SU-DHL-6 (cell line): ENCODE results near the gene AIMP2.
A peak's percentile ranks its signal among the peaks of the same experiment; 100 is the strongest.

Experiments
- H2AFZ ChIP-seq: fragments of 200-600 bp; sonication (generic); 2 replicates; pipeline ENCODE4 v1.6.1; 2014; ENCODE audit warnings: low read depth, mild to moderate bottlenecking, moderate library complexity, mixed read lengths, antibody characterized with exemption, low read length; ENCODE audit not compliant: severe bottlenecking
- H3F3A ChIP-seq: fragments of 200-600 bp; shearing (Covaris generic); 2 replicates; pipeline ENCODE4 v1.6.0; 2016; ENCODE audit warnings: antibody characterized with exemption, mild to moderate bottlenecking; ENCODE audit not compliant: insufficient read depth
- H3K27ac ChIP-seq: fragments of 200-600 bp; sonication (generic); 2 replicates; pipeline ENCODE4 v1.5.1; 2016; ENCODE audit warnings: low read depth, mild to moderate bottlenecking, low read length, moderate library complexity, mixed read lengths
- H3K27me3 ChIP-seq: fragments of 200-600 bp; sonication (generic), shearing (Covaris generic); 2 replicates; pipeline ENCODE4 v1.6.0; 2014; ENCODE audit warnings: mild to moderate bottlenecking, low read length
- H3K36me3 ChIP-seq: fragments of 200-600 bp; sonication (generic); 2 replicates; pipeline ENCODE4 v1.6.1; 2014; ENCODE audit warnings: mild to moderate bottlenecking, low read length, mixed read lengths
- H3K4me2 ChIP-seq: fragments of 300-600, 200-600 bp; shearing (Covaris generic), sonication (generic); 2 replicates; pipeline ENCODE4 v1.6.0; 2014; ENCODE audit warnings: low read length, low read depth, mild to moderate bottlenecking; ENCODE audit not compliant: poor library complexity, severe bottlenecking
- H3K4me3 ChIP-seq: fragments of 200-600 bp; sonication (generic); 2 replicates; pipeline ENCODE4 v1.5.1; 2014; ENCODE audit warnings: antibody characterized with exemption, low read length, mild to moderate bottlenecking, mixed read lengths; ENCODE audit not compliant: insufficient read depth, poor library complexity, severe bottlenecking
- H3K79me2 ChIP-seq: fragments of 200-600 bp; sonication (generic); 2 replicates; pipeline ENCODE4 v1.6.1; 2014; ENCODE audit warnings: mild to moderate bottlenecking, low read length, moderate library complexity; ENCODE audit not compliant: insufficient read depth
- H3K9ac ChIP-seq: fragments of 200-600 bp; sonication (generic); 2 replicates; pipeline ENCODE4 v1.7.0; 2014; ENCODE audit warnings: mild to moderate bottlenecking, low read length
- H3K9me2 ChIP-seq: fragments of 200-600 bp; sonication (generic); replicated peaks from 2 replicates; pipeline ENCODE4 v1.6.1; 2014; ENCODE audit warnings: low read length; ENCODE audit not compliant: insufficient read depth
- H3K9me3 ChIP-seq: fragments of 200-600 bp; sonication (generic); 2 replicates; pipeline ENCODE4 v1.6.1; 2014; ENCODE audit warnings: low read length, mixed read lengths; ENCODE audit not compliant: insufficient read depth
- H4K20me1 ChIP-seq: fragments of 200-600 bp; sonication (generic); 2 replicates; pipeline ENCODE4 v1.6.1; 2014; ENCODE audit warnings: low read depth, mild to moderate bottlenecking, antibody characterized with exemption, low read length, moderate library complexity, mixed read lengths
- EZH2phosphoT487 ChIP-seq: fragments of 200-600 bp; sonication (generic), shearing (Covaris generic); conservative IDR thresholded peaks from 2 replicates; pipeline ENCODE4 v1.6.1; 2018; ENCODE audit warnings: mild to moderate bottlenecking, antibody characterized with exemption, low read length, moderate library complexity, mixed read lengths
- TF ChIP-seq, protein P1 (sequence below): fragments of 200-600 bp; sonication (generic); IDR thresholded peaks from one replicate; pipeline ENCODE4 v1.5.1; 2017; ENCODE audit warnings: antibody characterized with exemption, mild to moderate bottlenecking, low read length, moderate library complexity; ENCODE audit not compliant: insufficient read depth, poor library complexity, severe bottlenecking

The AIMP2 gene

DNA sequence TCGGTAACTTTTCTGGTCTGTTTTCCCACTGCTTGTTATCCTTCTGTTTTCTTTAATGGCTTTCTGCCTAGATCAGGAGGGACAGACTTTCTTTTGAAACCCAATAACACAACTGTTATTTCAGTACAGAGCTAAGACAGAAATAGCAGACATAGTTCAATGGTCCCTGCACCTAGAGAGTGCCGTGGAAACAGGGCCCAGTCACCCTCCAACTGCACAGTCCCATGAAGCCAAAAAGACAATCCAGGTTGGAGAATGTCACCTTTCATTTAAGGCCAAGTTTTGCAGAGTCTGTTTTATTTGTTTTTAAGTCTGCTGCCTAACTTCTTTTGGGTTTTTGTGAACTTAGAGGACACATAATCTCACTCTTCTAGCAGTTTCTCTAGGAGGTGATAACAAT lies 2.5 kb downstream of the AIMP2 start:
- Histone ChIP-seq H3F3A (peaks cover 21% of the 10 kb centered on the region), H3K9ac (no peak overlapping the region), H2AFZ (no peak overlapping the region), H4K20me1 (no peaks in the 10 kb centered on the region; the same call in 1 of the 2 replicates), H3K4me3 (no peak overlapping the region), H3K9me3 (no peaks in the 10 kb centered on the region), H3K79me2 (peaks cover 55% of the 10 kb centered on the region), H3K9me2 (no peaks in the 10 kb centered on the region), H3K36me3 (0 out of 2 replicates have a peak, but pooled peaks cover 4% of the 10 kb centered on the region), H3K4me2 (no peak overlapping the region), H3K27me3 (no peaks in the 10 kb centered on the region), H3K27ac (no peak overlapping the region)
- TF ChIP-seq EZH2phosphoT487: no peak
- TF ChIP-seq, protein P1, sequence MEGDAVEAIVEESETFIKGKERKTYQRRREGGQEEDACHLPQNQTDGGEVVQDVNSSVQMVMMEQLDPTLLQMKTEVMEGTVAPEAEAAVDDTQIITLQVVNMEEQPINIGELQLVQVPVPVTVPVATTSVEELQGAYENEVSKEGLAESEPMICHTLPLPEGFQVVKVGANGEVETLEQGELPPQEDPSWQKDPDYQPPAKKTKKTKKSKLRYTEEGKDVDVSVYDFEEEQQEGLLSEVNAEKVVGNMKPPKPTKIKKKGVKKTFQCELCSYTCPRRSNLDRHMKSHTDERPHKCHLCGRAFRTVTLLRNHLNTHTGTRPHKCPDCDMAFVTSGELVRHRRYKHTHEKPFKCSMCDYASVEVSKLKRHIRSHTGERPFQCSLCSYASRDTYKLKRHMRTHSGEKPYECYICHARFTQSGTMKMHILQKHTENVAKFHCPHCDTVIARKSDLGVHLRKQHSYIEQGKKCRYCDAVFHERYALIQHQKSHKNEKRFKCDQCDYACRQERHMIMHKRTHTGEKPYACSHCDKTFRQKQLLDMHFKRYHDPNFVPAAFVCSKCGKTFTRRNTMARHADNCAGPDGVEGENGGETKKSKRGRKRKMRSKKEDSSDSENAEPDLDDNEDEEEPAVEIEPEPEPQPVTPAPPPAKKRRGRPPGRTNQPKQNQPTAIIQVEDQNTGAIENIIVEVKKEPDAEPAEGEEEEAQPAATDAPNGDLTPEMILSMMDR: no peak

DNA sequence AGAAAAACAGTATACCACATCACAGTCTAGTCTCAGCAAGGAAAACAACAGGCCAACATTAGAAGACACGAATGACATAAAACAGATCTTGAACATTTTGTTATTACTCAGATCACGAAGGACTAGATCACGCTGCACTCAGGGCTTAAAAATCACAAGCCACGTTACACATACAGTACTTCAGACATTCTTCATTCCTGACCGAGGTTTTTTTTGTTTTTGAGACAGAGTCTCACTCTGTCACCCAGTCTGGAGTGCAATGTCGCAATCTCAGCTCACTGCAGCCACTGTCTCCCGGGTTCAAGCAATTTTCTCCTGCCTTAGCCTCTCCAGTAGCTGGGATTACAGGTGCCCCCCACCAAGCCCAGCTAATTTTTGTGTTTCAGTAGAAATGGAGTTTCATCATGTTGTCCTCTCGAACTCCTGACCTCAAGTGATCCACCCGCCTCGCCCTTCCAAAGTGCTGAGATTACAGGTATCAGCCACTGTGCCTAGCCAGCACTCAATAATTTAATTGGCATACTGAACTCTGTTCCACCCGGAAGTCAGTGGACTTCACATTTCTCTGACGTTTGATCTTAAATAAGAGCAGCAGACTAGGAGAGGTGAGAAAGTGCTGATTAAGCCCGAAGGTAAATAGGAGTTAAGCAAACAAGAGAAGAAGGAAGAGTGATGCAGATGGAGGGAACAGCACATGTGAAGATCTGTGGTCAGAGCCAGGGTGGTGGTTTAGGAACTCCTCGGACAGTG lies 3.5 kb downstream of the AIMP2 start:
- Histone ChIP-seq H3K9me3 (no peaks in the 10 kb centered on the region), H3K9ac (no peak overlapping the region), H3K9me2 (no peaks in the 10 kb centered on the region), H3K4me2 (no peak overlapping the region), H3K27me3 (no peaks in the 10 kb centered on the region), H3K36me3 (0 out of 2 replicates have a peak, but pooled peaks cover 4% of the 10 kb centered on the region), H3F3A (peaks cover 16% of the 10 kb centered on the region), H3K27ac (no peak overlapping the region), H3K4me3 (no peak overlapping the region), H3K79me2 (peaks cover 49% of the 10 kb centered on the region), H4K20me1 (no peaks in the 10 kb centered on the region; the same call in 1 of the 2 replicates), H2AFZ (no peak overlapping the region)
- no peak for TF ChIP-seq EZH2phosphoT487
- TF ChIP-seq, protein P1: no peak

DNA sequence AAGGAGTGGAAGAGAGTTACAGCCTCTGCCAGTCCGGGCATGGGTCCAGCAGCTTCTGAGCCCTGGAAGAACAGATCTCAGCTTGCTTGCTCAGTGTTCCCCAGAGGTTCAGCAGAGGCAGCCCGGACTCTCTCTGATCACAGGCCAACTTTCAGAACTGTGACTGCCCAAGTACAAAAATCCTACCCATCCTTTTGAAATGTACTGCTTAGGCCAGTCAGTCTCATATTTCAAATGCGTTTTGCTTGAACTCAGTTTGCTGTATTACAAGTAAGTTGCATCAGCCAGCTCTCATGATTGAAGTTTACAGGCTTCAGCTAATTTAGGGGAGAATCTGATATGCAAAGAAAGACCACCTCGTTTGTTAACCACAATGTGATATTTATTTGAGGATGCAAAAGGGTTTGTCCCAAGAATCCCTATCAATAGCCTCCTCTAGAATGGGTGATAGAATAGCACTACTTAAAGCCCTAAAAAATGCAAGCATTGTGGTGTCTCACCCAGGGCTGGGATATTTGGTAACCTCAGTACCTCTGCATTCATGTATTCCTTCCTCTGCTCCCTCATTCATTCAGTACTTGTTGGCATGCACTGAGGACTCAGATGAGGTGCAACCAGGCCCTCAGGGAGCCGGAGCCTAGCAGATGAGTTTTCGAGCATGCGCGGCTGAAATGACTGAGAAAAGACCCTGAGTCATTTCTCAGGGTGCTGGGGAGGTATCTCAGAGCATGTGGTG lies 7.0 kb downstream of the AIMP2 start:
- peaks cover 27% of the 10 kb centered on the region for H3K79me2 ChIP-seq
- no peak overlapping the region for H3K4me3 ChIP-seq
- no peaks in the 10 kb centered on the region for H3K27me3 ChIP-seq
- peaks cover 17% of the 10 kb centered on the region; the same call in 1 of the 2 replicates for H3K36me3 ChIP-seq
- TF ChIP-seq, protein P1: no peak
- TF ChIP-seq EZH2phosphoT487: no peak
- 0 out of 2 replicates have a peak, but pooled peaks cover 10% of the 10 kb centered on the region for H3F3A ChIP-seq
- no peaks in the 10 kb centered on the region for H3K9me3 ChIP-seq
- H2AFZ ChIP-seq: no peak overlapping the region
- H3K9me2 ChIP-seq: no peaks in the 10 kb centered on the region
- H4K20me1 ChIP-seq: no peaks in the 10 kb centered on the region; the same call in 1 of the 2 replicates
- no peak overlapping the region for H3K4me2 ChIP-seq
- H3K27ac ChIP-seq: peak overlapping the region; percentile 23
- H3K9ac ChIP-seq: no peak overlapping the region
